HCT116 (cell line): ENCODE data around the gene HCAR3. TPM values are rescaled to one million over a fixed set of nuclear protein-coding genes. Genes with fewer than 3 reads are reported as not detected.

Experiments used
- ATAC-seq: fragments of 200-7000 bp; cut with Tn5 transposase; 2 replicates; pipeline ENCODE4 v1.9.1; 2020; ENCODE audit warnings: mild to moderate bottlenecking, moderate library complexity
- BruUV-seq: library from RNA; stranded (reverse); fragments of 400-500 nt; replicated peaks from 2 replicates; lab custom pipeline; 2021; lab: Mats Ljungman, UMichigan
- CTCF ChIA-PET: fragments of 300-600 bp; sonication (Branson Sonifier 250); formaldehyde crosslinking; loops from one replicate; lab custom pipeline; 2021; ENCODE audit warnings: antibody characterized with exemption; lab: Charles Lee
- POLR2A ChIA-PET: fragments of 300-600, 350-600 bp; sonication (Branson Sonifier 250); formaldehyde crosslinking; loops from one replicate; lab custom pipeline; 2021; ENCODE audit warnings: antibody characterized with exemption; lab: Charles Lee
- RAD21 ChIA-PET, 2 experiments: fragments of 300-600 bp; sonication (Branson Sonifier 250); formaldehyde crosslinking; loops; one replicate each; lab custom pipeline; 2023; ENCODE audit warnings: low total read pairs in 2 of 2; ENCODE audit not compliant: uncharacterized antibody in 2 of 2, unreplicated experiment in 2 of 2, low non-redundant PET in 1 of 2; lab: Charles Lee
- DNase-seq: peaks from one replicate; pipeline ENCODE4 v3.0.0-alpha.2; 2010; ENCODE audit warnings: low read depth, low spot score
- H2AFZ ChIP-seq: fragments of 200-600 bp; shearing (Covaris generic), sonication (generic); 2 replicates; pipeline ENCODE4 v1.6.1; 2017; ENCODE audit warnings: low read depth, mixed run types, mixed read lengths, antibody characterized with exemption, low read length; ENCODE audit not compliant: poor library complexity, severe bottlenecking
- H3K27ac ChIP-seq: 2 replicates; pipeline ENCODE4 v1.5.1; 2012; ENCODE audit warnings: low read depth, low read length
- H3K27me3 ChIP-seq: fragments of 200-600 bp; sonication (generic); 2 replicates; pipeline ENCODE4 v1.6.1; 2016; ENCODE audit warnings: mixed run types, low read length, mixed read lengths; ENCODE audit not compliant: insufficient read depth
- H3K36me3 ChIP-seq, 2 experiments: fragments of 200-500 bp in 1 of 2; fragments of 200-600 bp in 1 of 2; sonication (Bioruptor generic) in 1 of 2; sonication (generic) in 1 of 2; 2 replicates each; pipeline versions ENCODE4 v1.5.1 to v1.6.1; 2014 to 2016; ENCODE audit warnings: low read length in 2 of 2, inconsistent platforms in 1 of 2, mixed read lengths in 1 of 2, mixed run types in 1 of 2; ENCODE audit not compliant: insufficient read depth in 2 of 2, control insufficient read depth in 1 of 2
- H3K4me1 ChIP-seq, 2 experiments: fragments of 200-600 bp in 1 of 2; sonication (generic) in 1 of 2; 2 replicates each; pipeline versions ENCODE4 v1.5.1 to v1.6.1; 2012 to 2017; ENCODE audit warnings: low read length in 2 of 2, inconsistent platforms in 1 of 2, mild to moderate bottlenecking in 1 of 2, mixed read lengths in 1 of 2, mixed run types in 1 of 2, moderate library complexity in 1 of 2; ENCODE audit not compliant: insufficient read depth in 2 of 2, control insufficient read depth in 1 of 2
- H3K4me2 ChIP-seq: fragments of 200-600 bp; sonication (generic); 2 replicates; pipeline ENCODE4 v1.6.1; 2017; ENCODE audit warnings: mixed run types, low read length, mixed read lengths
- H3K4me3 ChIP-seq, 2 experiments: fragments of 200-600 bp in 1 of 2; sonication (generic) in 1 of 2; replicated peaks in 1 of 2; 2 replicates each; pipeline ENCODE4 v1.5.1; 2011 to 2016; ENCODE audit warnings: low read length in 2 of 2, control low read depth in 1 of 2, low read depth in 1 of 2, mild to moderate bottlenecking in 1 of 2, mixed read lengths in 1 of 2, mixed run types in 1 of 2
- H3K79me2 ChIP-seq: fragments of 200-600 bp; sonication (generic); 2 replicates; pipeline ENCODE4 v1.6.1; 2017; ENCODE audit warnings: mild to moderate bottlenecking, mixed run types, low read length, moderate library complexity, mixed read lengths; ENCODE audit not compliant: insufficient read depth
- H3K9ac ChIP-seq: fragments of 200-600 bp; sonication (generic); 2 replicates; pipeline ENCODE4 v1.6.1; 2016; ENCODE audit warnings: low read length, mixed read lengths
- H3K9me2 ChIP-seq: fragments of 200-600 bp; sonication (generic), shearing (Covaris generic); 2 replicates; pipeline ENCODE4 v1.6.1; 2017; ENCODE audit warnings: mixed run types, mild to moderate bottlenecking, moderate library complexity; ENCODE audit not compliant: insufficient read depth
- H3K9me3 ChIP-seq, 2 experiments: fragments of 200-500 bp in 1 of 2; fragments of 200-600 bp in 1 of 2; sonication (Bioruptor generic) in 1 of 2; sonication (generic) in 1 of 2; 2 replicates each; pipeline ENCODE4 v1.6.1; 2014 to 2017; ENCODE audit warnings: low read length in 2 of 2, mixed read lengths in 2 of 2, inconsistent platforms in 1 of 2, low read depth in 1 of 2, mild to moderate bottlenecking in 1 of 2, mixed run types in 1 of 2, moderate library complexity in 1 of 2; ENCODE audit not compliant: control insufficient read depth in 1 of 2, insufficient read depth in 1 of 2
- H4K20me1 ChIP-seq: fragments of 200-600 bp; sonication (generic), shearing (Covaris generic); 2 replicates; pipeline ENCODE4 v1.6.1; 2017; ENCODE audit warnings: mixed run types, mild to moderate bottlenecking, moderate library complexity; ENCODE audit not compliant: insufficient read depth
- CBX3 ChIP-seq: IDR thresholded peaks from 2 replicates; pipeline ENCODE4 v1.6.1; 2012; ENCODE audit warnings: low read depth
- CEBPB ChIP-seq: IDR thresholded peaks from 2 replicates; pipeline ENCODE4 v1.6.1; 2012; ENCODE audit warnings: low read depth
- CTCF ChIP-seq, 3 experiments: fragments of 200-600 bp in 1 of 3; sonication (generic) in 1 of 3; IDR thresholded peaks in 2 of 3; conservative IDR thresholded peaks in 1 of 3; 2 replicates each; pipeline ENCODE4 v1.5.1; 2012 to 2017; ENCODE audit warnings: low read depth in 2 of 3, low read length in 2 of 3, antibody characterized with exemption in 1 of 3, borderline replicate concordance in 1 of 3, control low read depth in 1 of 3, mild to moderate bottlenecking in 1 of 3, mixed read lengths in 1 of 3, mixed run types in 1 of 3, moderate library complexity in 1 of 3; ENCODE audit not compliant: insufficient read depth in 1 of 3
- ELF1 ChIP-seq: IDR thresholded peaks from 2 replicates; pipeline ENCODE4 v1.6.1; 2012; ENCODE audit warnings: low read depth, borderline replicate concordance
- EZH2 ChIP-seq: fragments of 200-600 bp; sonication (generic); IDR thresholded peaks from 2 replicates; pipeline ENCODE4 v1.6.1; 2017; ENCODE audit warnings: antibody characterized with exemption, mixed run types
- EZH2phosphoT487 ChIP-seq: fragments of 200-600 bp; IDR thresholded peaks from 2 replicates; pipeline ENCODE4 v1.6.1; 2018; ENCODE audit warnings: antibody characterized with exemption, borderline replicate concordance
- JUND ChIP-seq: IDR thresholded peaks from 2 replicates; pipeline ENCODE4 v1.6.1; 2012
- MAX ChIP-seq: IDR thresholded peaks from 2 replicates; pipeline ENCODE4 v1.6.1; 2012
- POLR2A ChIP-seq: IDR thresholded peaks from 2 replicates; pipeline ENCODE4 v1.7.0; 2011; ENCODE audit warnings: borderline replicate concordance; ENCODE audit not compliant: insufficient read depth, insufficient read length; ENCODE audit errors: extremely low read depth
- RAD21 ChIP-seq: IDR thresholded peaks from 2 replicates; pipeline ENCODE4 v1.6.1; 2012; ENCODE audit warnings: low read depth, mild to moderate bottlenecking
- SIN3A ChIP-seq: IDR thresholded peaks from 2 replicates; pipeline ENCODE4 v1.6.1; 2012; ENCODE audit warnings: low read depth
- TCF7L2 ChIP-seq: IDR thresholded peaks from 2 replicates; pipeline ENCODE4 v1.7.0; 2011; ENCODE audit warnings: borderline replicate concordance, inconsistent platforms; ENCODE audit not compliant: insufficient read depth, insufficient read length; ENCODE audit errors: extremely low read depth
- ZBTB33 ChIP-seq: IDR thresholded peaks from 2 replicates; pipeline ENCODE4 v1.6.1; 2011; ENCODE audit warnings: mild to moderate bottlenecking, low read length, moderate library complexity; ENCODE audit not compliant: insufficient replicate concordance; ENCODE audit errors: extremely low read depth
- ZNF274 ChIP-seq: fragments of 200-500 bp; sonication (Bioruptor generic); IDR thresholded peaks from 2 replicates; pipeline ENCODE4 v1.6.1; 2014; ENCODE audit warnings: mild to moderate bottlenecking, low read depth, low read length, inconsistent platforms
- intact Hi-C: fragments of 100-400 bp; cut with micrococcal nuclease; formaldehyde crosslinking; loops from 2 replicates; pipeline ENCODE4 v1.10.0; 2022
- total RNA-seq: library from RNA; stranded (reverse); gene quantifications from one replicate; pipeline ENCODE4 v1.2.1, GENCODE V29; 2021; ENCODE audit not compliant: unreplicated experiment

Gene HCAR3
- total RNA-seq, 1 experiment from 2014 or later, result not detected

- no TSS peak for BruUV-seq
- Histone ChIP-seq H3K27ac (no peak overlapping the region), H2AFZ (no peak overlapping the region), H3K9me3 (no peaks in the 10 kb centered on the region), H3K4me2 (no peak overlapping the region), H3K79me2 (no peaks in the 10 kb centered on the region), H4K20me1 (no peaks in the 10 kb centered on the region), H3K4me3 (no peak overlapping the region), H3K9ac (no peak overlapping the region), H3K27me3 (no peaks in the 10 kb centered on the region), H3K4me1 (no peaks in the 10 kb centered on the region), H3K36me3 (no peaks in the 10 kb centered on the region), H3K9me2 (no peaks in the 10 kb centered on the region)
- TF ChIP-seq EZH2phosphoT487 (no peak), JUND (no peak), POLR2A (no peak), ELF1 (no peak), TCF7L2 (no peak), CBX3 (no peak), SIN3A (no peak), EZH2 (no peak), RAD21 (no peak), ZNF274 (no peak), CTCF (IDR thresholded peaks at IDR 0.05 in 2 of 3, conservative IDR thresholded peaks at IDR 0.05 in 1 of 3; ENCODE audit: borderline replicate concordance in 1 of 3, insufficient read depth in 1 of 3, low read depth in 2 of 3, low read length in 2 of 3) (no peak), MAX (no peak), ZBTB33 (no peak), CEBPB (no peak)
- intact Hi-C loops, result no loop called here
- ChIA-PET CTCF (no interaction called here), RAD21 (no interaction called here), POLR2A (no interaction called here)
- DNase-seq (no peak), ATAC-seq (no peak)
Observed at GRCh38 chr12:122665759-122666158, 50.9 kb downstream of the HCAR3 start.
